ENCODE results near the gene DGKE. TPM values are rescaled to one million over a fixed set of nuclear protein-coding genes. Genes with fewer than 3 reads are reported as not detected.
A peak's percentile ranks its signal among the peaks of the same experiment; 100 is the strongest.

The DGKE gene
- total RNA-seq, 1 experiment from 2014 or later: 19.1 TPM

DNA sequence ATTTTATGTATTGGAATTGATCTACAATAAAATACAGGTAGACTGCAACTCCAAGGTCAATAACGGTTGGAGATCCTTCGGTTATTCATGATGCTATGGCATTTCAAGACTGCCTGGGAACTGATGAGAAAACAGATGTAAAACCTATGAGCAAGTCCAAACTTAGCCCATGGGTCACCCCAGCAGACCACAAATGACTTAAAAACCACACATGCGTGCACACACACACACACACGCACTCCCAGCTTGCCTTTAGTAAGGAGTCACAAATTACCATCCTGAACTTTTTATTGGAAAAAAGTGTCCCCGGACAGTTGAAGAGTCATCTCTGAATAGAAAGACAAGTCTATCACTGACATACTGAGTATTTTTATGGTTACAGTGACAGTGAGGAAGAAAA lies 53.2 kb downstream of the DGKE start:
- ATAC-seq (no peak), DNase-seq (ENCODE audit: low read depth, low spot score) (no peak)
- in situ Hi-C loops (cut with HindIII; ENCODE audit: low pct_unique_long_range_greater_than_20kb, low sequenced_read_pairs): no loop called here
- no TSS peak for BruUV-seq (replicated peaks)
- H3K4me1 ChIP-seq (ENCODE audit: control insufficient read depth, insufficient read depth, low read length): no peaks in the 10 kb centered on the region
- H3K27me3 ChIP-seq (ENCODE audit: control insufficient read depth, insufficient read depth, low read length): no peaks in the 10 kb centered on the region
- H3K4me3 ChIP-seq (ENCODE audit: low read depth in 2 of 2, low read length in 2 of 2): no peak overlapping the region
- TF ChIP-seq, protein P1, sequence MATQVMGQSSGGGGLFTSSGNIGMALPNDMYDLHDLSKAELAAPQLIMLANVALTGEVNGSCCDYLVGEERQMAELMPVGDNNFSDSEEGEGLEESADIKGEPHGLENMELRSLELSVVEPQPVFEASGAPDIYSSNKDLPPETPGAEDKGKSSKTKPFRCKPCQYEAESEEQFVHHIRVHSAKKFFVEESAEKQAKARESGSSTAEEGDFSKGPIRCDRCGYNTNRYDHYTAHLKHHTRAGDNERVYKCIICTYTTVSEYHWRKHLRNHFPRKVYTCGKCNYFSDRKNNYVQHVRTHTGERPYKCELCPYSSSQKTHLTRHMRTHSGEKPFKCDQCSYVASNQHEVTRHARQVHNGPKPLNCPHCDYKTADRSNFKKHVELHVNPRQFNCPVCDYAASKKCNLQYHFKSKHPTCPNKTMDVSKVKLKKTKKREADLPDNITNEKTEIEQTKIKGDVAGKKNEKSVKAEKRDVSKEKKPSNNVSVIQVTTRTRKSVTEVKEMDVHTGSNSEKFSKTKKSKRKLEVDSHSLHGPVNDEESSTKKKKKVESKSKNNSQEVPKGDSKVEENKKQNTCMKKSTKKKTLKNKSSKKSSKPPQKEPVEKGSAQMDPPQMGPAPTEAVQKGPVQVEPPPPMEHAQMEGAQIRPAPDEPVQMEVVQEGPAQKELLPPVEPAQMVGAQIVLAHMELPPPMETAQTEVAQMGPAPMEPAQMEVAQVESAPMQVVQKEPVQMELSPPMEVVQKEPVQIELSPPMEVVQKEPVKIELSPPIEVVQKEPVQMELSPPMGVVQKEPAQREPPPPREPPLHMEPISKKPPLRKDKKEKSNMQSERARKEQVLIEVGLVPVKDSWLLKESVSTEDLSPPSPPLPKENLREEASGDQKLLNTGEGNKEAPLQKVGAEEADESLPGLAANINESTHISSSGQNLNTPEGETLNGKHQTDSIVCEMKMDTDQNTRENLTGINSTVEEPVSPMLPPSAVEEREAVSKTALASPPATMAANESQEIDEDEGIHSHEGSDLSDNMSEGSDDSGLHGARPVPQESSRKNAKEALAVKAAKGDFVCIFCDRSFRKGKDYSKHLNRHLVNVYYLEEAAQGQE (IDR thresholded peaks at IDR 0.05; ENCODE audit: insufficient read depth in 1 of 2, low read depth in 2 of 2, low read length in 1 of 2): no peak
- TF ChIP-seq SIN3A (IDR thresholded peaks at IDR 0.05; ENCODE audit: borderline replicate concordance, insufficient read depth, low read depth, low read length): no peak
- TF ChIP-seq TCF7L2 (IDR thresholded peaks at IDR 0.05; ENCODE audit: low read depth, low read length): no peak
- TF ChIP-seq, protein P2, sequence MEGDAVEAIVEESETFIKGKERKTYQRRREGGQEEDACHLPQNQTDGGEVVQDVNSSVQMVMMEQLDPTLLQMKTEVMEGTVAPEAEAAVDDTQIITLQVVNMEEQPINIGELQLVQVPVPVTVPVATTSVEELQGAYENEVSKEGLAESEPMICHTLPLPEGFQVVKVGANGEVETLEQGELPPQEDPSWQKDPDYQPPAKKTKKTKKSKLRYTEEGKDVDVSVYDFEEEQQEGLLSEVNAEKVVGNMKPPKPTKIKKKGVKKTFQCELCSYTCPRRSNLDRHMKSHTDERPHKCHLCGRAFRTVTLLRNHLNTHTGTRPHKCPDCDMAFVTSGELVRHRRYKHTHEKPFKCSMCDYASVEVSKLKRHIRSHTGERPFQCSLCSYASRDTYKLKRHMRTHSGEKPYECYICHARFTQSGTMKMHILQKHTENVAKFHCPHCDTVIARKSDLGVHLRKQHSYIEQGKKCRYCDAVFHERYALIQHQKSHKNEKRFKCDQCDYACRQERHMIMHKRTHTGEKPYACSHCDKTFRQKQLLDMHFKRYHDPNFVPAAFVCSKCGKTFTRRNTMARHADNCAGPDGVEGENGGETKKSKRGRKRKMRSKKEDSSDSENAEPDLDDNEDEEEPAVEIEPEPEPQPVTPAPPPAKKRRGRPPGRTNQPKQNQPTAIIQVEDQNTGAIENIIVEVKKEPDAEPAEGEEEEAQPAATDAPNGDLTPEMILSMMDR (IDR thresholded peaks at IDR 0.05): no peak
- TF ChIP-seq POLR2AphosphoS5 (IDR thresholded peaks at IDR 0.05; ENCODE audit: low read depth, low read length): no peak
- intact Hi-C loops (cut with micrococcal nuclease; ENCODE audit: unreplicated experiment): no loop called here
- peaks cover 4% of the 10 kb centered on the region; the same call in 1 of the 2 replicates for H3K36me3 ChIP-seq (ENCODE audit: control insufficient read depth, insufficient read depth, low read length)
- CTCF ChIA-PET: no interaction called here
- peaks cover 12% of the 10 kb centered on the region; the same call in 1 of the 2 replicates for H3K9me3 ChIP-seq (ENCODE audit: control insufficient read depth, insufficient read depth, low read depth, low read length)
- POLR2A ChIA-PET: no interaction called here
- H3K27ac ChIP-seq (ENCODE audit: low read length): no peak overlapping the region

DNA sequence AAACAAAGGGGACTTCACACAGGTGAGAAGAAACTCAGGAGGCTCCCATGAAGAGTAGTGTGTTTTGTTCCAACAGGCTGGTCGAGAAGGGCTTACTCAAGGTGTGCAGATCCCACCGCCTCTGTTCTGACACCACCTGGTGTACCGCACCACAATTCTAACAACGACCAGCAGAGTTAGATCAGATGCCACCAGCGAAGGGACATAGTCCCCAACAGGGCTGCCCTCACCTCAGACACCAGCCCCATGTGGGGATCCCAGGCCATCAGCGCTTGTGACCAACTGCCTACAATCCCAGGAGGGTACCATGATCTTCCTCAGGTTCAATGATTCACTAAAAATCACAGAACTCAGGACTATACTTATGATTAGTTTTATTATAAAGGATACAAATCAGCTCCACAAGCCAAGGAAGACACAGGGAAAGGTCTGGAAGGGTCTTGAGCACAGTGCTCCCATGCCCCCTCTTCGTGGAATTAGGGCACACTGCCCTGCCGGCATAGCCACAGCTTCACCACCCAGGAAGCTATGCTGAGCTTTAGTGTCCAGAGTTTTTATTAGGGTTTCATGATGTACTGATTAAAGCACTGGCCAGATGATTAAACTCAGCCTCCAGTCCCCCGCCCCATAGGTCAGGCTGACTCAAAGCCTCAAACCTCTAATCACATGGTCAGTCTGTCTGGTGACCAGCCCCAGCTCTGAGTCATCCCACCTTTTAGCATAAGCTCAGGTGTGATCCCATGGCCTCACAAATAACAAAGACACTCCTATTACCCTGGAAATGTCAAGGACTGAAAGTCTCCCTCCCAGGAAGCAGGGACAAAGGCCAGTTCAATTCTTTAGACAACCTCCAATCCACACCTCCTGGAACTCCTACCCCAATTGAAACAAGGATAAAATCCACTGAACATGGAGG lies 53.9 kb downstream of the DGKE start:
- Histone ChIP-seq H3K27me3 (ENCODE audit: control insufficient read depth, insufficient read depth, low read length) (no peaks in the 10 kb centered on the region), H3K27ac (ENCODE audit: low read length) (no peak overlapping the region), H3K36me3 (ENCODE audit: control insufficient read depth, insufficient read depth, low read length) (peaks cover 6% of the 10 kb centered on the region; the same call in 1 of the 2 replicates), H3K4me1 (ENCODE audit: control insufficient read depth, insufficient read depth, low read length) (no peaks in the 10 kb centered on the region), H3K4me3 (ENCODE audit: low read depth in 2 of 2, low read length in 2 of 2) (no peak overlapping the region), H3K9me3 (ENCODE audit: control insufficient read depth, insufficient read depth, low read depth, low read length) (peaks cover 12% of the 10 kb centered on the region; the same call in 1 of the 2 replicates)
- intact Hi-C loops (cut with micrococcal nuclease; ENCODE audit: unreplicated experiment) (no loop called here), in situ Hi-C loops (cut with HindIII; ENCODE audit: low pct_unique_long_range_greater_than_20kb, low sequenced_read_pairs) (no loop called here)
- TF ChIP-seq SIN3A (IDR thresholded peaks at IDR 0.05; ENCODE audit: borderline replicate concordance, insufficient read depth, low read depth, low read length) (no peak), TCF7L2 (IDR thresholded peaks at IDR 0.05; ENCODE audit: low read depth, low read length) (no peak), POLR2AphosphoS5 (IDR thresholded peaks at IDR 0.05; ENCODE audit: low read depth, low read length) (no peak)
- TF ChIP-seq, protein P1 (IDR thresholded peaks at IDR 0.05; ENCODE audit: insufficient read depth in 1 of 2, low read depth in 2 of 2, low read length in 1 of 2): no peak
- TF ChIP-seq, protein P2 (IDR thresholded peaks at IDR 0.05): no peak
- BruUV-seq (replicated peaks): TSS peak; percentile 69
- peak; percentile 33 for DNase-seq (ENCODE audit: low read depth, low spot score)
- ChIA-PET POLR2A (no interaction called here), CTCF (no interaction called here)
- ATAC-seq: no peak
